HL-60/S4 treated with phorbol 12-myristate 13-acetate at 8.2 ng/mL for 4 days and 3 days (cell line): ENCODE measurements around the gene MYL12B.
"Not testable (repeated sequence)": the region's sequence is repeated elsewhere in the genome, so short reads cannot be mapped to it uniquely, and the experiment has no call there.

Experiments used
- in situ Hi-C: fragments of 300-500 bp; cut with MboI; formaldehyde crosslinking; loops from 2 replicates; pipeline ENCODE4 v1.15.0; 2022; ENCODE audit warnings: low sequenced_read_pairs

Gene MYL12B

GRCh38 chr18:3257627-3258120, 4.3 kb upstream of the MYL12B start:
- in situ Hi-C loops: no loop called here

GRCh38 chr18:3260995-3261372, 949 bp upstream of the MYL12B start:
- in situ Hi-C loops: no loop called here

GRCh38 chr18:3262234-3263131, 550 bp downstream of the MYL12B start:
- in situ Hi-C loops: no loop called here

- in situ Hi-C loops: no loop called here
Measured at GRCh38 chr18:3263132-3263700, 1.3 kb downstream of the MYL12B start.

- in situ Hi-C loops: no loop called here
Measured at GRCh38 chr18:3264362-3264761, 2.4 kb downstream of the MYL12B start.

- in situ Hi-C loops: no loop called here
Measured at GRCh38 chr18:3265564-3266033, 3.7 kb downstream of the MYL12B start.

- in situ Hi-C loops: no loop called here
Measured at GRCh38 chr18:3266062-3266608, 4.2 kb downstream of the MYL12B start.

GRCh38 chr18:3268306-3268705, 6.4 kb downstream of the MYL12B start:
- in situ Hi-C loops: no loop called here

- in situ Hi-C loops: no loop called here
Measured at GRCh38 chr18:3269241-3269913, 7.4 kb downstream of the MYL12B start.

- in situ Hi-C loops: no loop called here
Measured at GRCh38 chr18:3269914-3270299, 8.0 kb downstream of the MYL12B start.

- in situ Hi-C loops: no loop called here
Measured at GRCh38 chr18:3273042-3273441, 11.1 kb downstream of the MYL12B start.

GRCh38 chr18:3277643-3278213, 15.8 kb downstream of the MYL12B start:
- in situ Hi-C loops: not testable (repeated sequence)

- in situ Hi-C loops: loop anchor here (10.0 kb wide), 2 partner anchors 315 to 385 kb away; no protein-coding TSS in a partner anchor
Measured at GRCh38 chr18:3279201-3280185, 17.6 kb downstream of the MYL12B start.

- in situ Hi-C loops: loop anchor here (10.0 kb wide), 2 partner anchors 313 to 383 kb away; no protein-coding TSS in a partner anchor
Measured at GRCh38 chr18:3281456-3282400, 19.8 kb downstream of the MYL12B start.

GRCh38 chr18:3283253-3283863, 21.4 kb downstream of the MYL12B start:
- in situ Hi-C loops: loop anchor here (10.0 kb wide), 2 partner anchors 311 to 381 kb away; no protein-coding TSS in a partner anchor

- in situ Hi-C loops: loop anchor here (10.0 kb wide), 2 partner anchors 311 to 381 kb away; no protein-coding TSS in a partner anchor
Measured at GRCh38 chr18:3283908-3284307, 22.0 kb downstream of the MYL12B start.

- in situ Hi-C loops: loop anchor here (10.0 kb wide), 2 partner anchors 310 to 380 kb away; no protein-coding TSS in a partner anchor
Measured at GRCh38 chr18:3284501-3284900, 22.6 kb downstream of the MYL12B start.

- in situ Hi-C loops: loop anchor here (10.0 kb wide), 2 partner anchors 309 to 379 kb away; no protein-coding TSS in a partner anchor
Measured at GRCh38 chr18:3286159-3286558, 24.2 kb downstream of the MYL12B start.
